ENCODE data around the gene FSTL5.
"Not testable (repeated sequence)": the region's sequence is repeated elsewhere in the genome, so short reads cannot be mapped to it uniquely, and the experiment has no call there.

The FSTL5 gene

DNA sequence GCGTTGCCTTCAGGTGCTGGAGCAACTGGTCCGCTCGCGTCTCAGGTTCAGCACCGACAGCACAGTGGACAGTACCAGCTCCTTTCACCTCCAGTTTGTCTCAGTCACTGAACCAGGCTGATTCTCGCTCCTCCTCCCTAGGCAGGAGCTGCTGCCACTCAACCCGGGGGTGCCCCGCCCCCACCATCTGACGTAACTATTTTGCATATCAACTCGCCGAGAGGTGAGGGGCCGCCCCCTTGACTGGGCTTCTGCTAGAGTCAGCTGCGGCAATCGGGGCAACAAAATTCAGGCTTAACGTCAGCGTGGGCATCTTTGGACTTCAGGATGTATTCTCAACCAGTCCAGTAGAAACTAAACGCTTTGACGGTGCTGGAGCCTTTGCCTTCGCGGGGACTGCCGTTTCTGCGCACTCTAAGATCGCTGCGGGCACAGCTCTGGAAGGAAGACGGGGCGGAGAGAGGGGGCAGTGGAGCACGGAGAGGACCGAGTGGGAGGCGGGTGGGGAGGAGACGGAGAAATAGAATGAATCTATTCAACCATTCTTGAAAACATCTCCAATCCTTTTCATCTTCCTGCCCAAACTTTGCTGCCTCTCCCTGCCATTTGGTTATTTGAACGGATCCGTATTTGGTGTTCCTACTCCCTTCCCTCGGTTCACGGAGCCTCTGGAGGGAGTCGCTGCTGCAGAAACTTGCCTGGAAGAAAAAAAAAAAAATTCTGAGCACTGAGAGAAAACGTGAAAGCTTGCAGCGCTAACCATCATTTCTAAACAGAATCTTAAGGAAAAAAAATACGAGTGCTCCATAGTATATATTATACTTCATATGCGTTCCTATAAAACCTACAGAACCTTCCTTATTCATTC lies at the start of gene FSTL5:
FSTL5 (minus strand) TSS at position 109 of the 868 bp plus-strand sequence. CDS start 52,604 bp downstream, outside the sequence.
- no peaks in the 10 kb centered on the region for H3K36me3 ChIP-seq (ENCODE audit: low read length)
- no peaks in the 10 kb centered on the region for H3K9me2 ChIP-seq (replicated peaks; ENCODE audit: insufficient read depth, low read length)
- TF ChIP-seq, protein P1, sequence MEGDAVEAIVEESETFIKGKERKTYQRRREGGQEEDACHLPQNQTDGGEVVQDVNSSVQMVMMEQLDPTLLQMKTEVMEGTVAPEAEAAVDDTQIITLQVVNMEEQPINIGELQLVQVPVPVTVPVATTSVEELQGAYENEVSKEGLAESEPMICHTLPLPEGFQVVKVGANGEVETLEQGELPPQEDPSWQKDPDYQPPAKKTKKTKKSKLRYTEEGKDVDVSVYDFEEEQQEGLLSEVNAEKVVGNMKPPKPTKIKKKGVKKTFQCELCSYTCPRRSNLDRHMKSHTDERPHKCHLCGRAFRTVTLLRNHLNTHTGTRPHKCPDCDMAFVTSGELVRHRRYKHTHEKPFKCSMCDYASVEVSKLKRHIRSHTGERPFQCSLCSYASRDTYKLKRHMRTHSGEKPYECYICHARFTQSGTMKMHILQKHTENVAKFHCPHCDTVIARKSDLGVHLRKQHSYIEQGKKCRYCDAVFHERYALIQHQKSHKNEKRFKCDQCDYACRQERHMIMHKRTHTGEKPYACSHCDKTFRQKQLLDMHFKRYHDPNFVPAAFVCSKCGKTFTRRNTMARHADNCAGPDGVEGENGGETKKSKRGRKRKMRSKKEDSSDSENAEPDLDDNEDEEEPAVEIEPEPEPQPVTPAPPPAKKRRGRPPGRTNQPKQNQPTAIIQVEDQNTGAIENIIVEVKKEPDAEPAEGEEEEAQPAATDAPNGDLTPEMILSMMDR (IDR thresholded peaks at IDR 0.05; ENCODE audit: insufficient read depth, low read length, poor library complexity, severe bottlenecking): no peak
- no peak for TF ChIP-seq EZH2phosphoT487 (conservative IDR thresholded peaks at IDR 0.05; ENCODE audit: low read length)
- H4K20me1 ChIP-seq (ENCODE audit: low read depth, low read length): no peaks in the 10 kb centered on the region
- H3K9ac ChIP-seq (ENCODE audit: low read length): no peak within 1 kb of the TSS
- H3F3A ChIP-seq (ENCODE audit: insufficient read depth): no peaks in the 10 kb centered on the region
- no peak within 1 kb of the TSS for H3K4me2 ChIP-seq (ENCODE audit: low read depth, low read length, poor library complexity, severe bottlenecking)
- no peak within 1 kb of the TSS for H3K27ac ChIP-seq (ENCODE audit: low read depth, low read length)
- H3K79me2 ChIP-seq (ENCODE audit: insufficient read depth, low read length): no peaks in the 10 kb centered on the region
- no peaks in the 10 kb centered on the region for H3K27me3 ChIP-seq (ENCODE audit: low read length)
- H3K9me3 ChIP-seq (ENCODE audit: insufficient read depth, low read length): no peaks in the 10 kb centered on the region
- no peak within 1 kb of the TSS for H3K4me3 ChIP-seq (ENCODE audit: insufficient read depth, low read length, poor library complexity, severe bottlenecking)
- H2AFZ ChIP-seq (ENCODE audit: low read depth, low read length, severe bottlenecking): no peak within 1 kb of the TSS

DNA sequence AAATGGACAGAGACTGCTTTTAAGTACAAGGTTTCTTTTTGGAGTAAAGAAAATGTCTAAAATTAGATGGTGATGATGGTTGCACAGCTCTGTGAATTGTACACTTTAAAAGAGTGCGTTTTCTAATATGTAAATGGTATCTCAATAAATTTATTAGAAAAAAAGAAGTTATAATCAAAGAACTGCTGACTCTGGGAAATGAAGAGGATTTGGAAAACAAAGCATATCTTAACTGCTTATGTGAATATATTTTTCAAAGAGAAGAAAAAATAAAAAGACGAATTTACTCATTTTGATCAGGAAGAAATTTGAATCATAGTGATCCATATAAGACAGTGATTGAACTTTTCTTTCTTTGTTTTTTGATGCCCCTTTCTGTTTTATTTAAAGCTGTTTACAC lies 45.9 kb upstream of the FSTL5 start:
- Histone ChIP-seq H3K36me3 (ENCODE audit: low read length) (no peaks in the 10 kb centered on the region), H3F3A (ENCODE audit: insufficient read depth) (no peaks in the 10 kb centered on the region), H3K27ac (ENCODE audit: low read depth, low read length) (no peak overlapping the region), H3K4me2 (ENCODE audit: low read depth, low read length, poor library complexity, severe bottlenecking) (no peak overlapping the region), H3K79me2 (ENCODE audit: insufficient read depth, low read length) (no peaks in the 10 kb centered on the region), H3K9ac (ENCODE audit: low read length) (no peak overlapping the region), H3K9me3 (ENCODE audit: insufficient read depth, low read length) (no peaks in the 10 kb centered on the region), H4K20me1 (ENCODE audit: low read depth, low read length) (no peaks in the 10 kb centered on the region), H2AFZ (ENCODE audit: low read depth, low read length, severe bottlenecking) (no peak overlapping the region), H3K27me3 (ENCODE audit: low read length) (no peaks in the 10 kb centered on the region), H3K4me3 (ENCODE audit: insufficient read depth, low read length, poor library complexity, severe bottlenecking) (no peak overlapping the region), H3K9me2 (replicated peaks; ENCODE audit: insufficient read depth, low read length) (no peaks in the 10 kb centered on the region)
- TF ChIP-seq, protein P1 (IDR thresholded peaks at IDR 0.05; ENCODE audit: insufficient read depth, low read length, poor library complexity, severe bottlenecking): no peak
- TF ChIP-seq EZH2phosphoT487 (conservative IDR thresholded peaks at IDR 0.05; ENCODE audit: low read length): no peak

DNA sequence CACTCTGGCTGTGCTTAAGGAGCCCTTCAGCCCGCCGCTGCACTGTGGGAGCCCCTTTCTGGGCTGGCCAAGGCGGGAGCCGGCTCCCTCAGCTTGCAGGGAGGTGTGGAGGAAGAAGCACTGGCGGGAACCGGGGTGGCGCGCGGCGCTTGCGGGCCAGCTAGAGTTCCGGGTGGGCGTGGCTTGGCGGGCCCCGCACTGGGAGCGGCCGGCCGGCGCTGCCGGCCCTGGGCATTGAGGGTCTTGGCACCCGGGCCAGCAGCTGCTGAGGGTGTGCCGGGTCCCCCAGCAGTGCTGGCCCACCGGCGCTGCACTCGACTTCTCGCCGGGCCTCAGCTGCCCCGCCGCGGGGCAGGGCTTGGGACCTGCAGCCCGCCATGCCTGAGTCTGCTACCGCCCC lies 39.7 kb upstream of the FSTL5 start:
- not testable (repeated sequence) for H3K9me3 ChIP-seq (ENCODE audit: insufficient read depth, low read length); H3K4me2 ChIP-seq (ENCODE audit: low read depth, low read length, poor library complexity, severe bottlenecking); H3K9me2 ChIP-seq (replicated peaks; ENCODE audit: insufficient read depth, low read length); H3K36me3 ChIP-seq (ENCODE audit: low read length); H3K27me3 ChIP-seq (ENCODE audit: low read length); H3K79me2 ChIP-seq (ENCODE audit: insufficient read depth, low read length); H2AFZ ChIP-seq (ENCODE audit: low read depth, low read length, severe bottlenecking); H3K9ac ChIP-seq (ENCODE audit: low read length); H3K27ac ChIP-seq (ENCODE audit: low read depth, low read length); H3K4me3 ChIP-seq (ENCODE audit: insufficient read depth, low read length, poor library complexity, severe bottlenecking); H4K20me1 ChIP-seq (ENCODE audit: low read depth, low read length); H3F3A ChIP-seq (ENCODE audit: insufficient read depth)

DNA sequence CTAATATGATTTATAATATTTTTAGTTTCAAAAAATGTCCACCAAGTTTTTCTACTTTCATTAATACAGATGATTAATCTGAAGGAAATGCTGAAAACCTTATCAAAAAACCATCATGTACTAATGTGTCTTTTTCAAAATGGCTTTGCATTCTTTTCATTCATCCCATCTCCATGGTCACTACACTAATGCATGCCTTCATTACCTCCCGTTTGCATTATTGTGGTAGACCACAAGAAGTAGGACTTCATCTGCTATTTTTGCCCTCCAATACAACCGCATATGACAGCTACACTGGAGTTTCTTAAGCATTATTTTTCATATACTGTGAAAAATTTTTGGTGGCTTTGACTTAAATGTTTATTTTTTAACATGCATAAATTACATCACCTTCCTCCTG lies 37.9 kb upstream of the FSTL5 start:
- TF ChIP-seq, protein P1 (IDR thresholded peaks at IDR 0.05; ENCODE audit: insufficient read depth, low read length, poor library complexity, severe bottlenecking): no peak
- TF ChIP-seq EZH2phosphoT487 (conservative IDR thresholded peaks at IDR 0.05; ENCODE audit: low read length): no peak
- no peak overlapping the region for H3K27ac ChIP-seq (ENCODE audit: low read depth, low read length)

More for the DNA sequence above, 37.9 kb upstream of the FSTL5 start:
- Histone ChIP-seq H3K36me3 (ENCODE audit: low read length) (no peaks in the 10 kb centered on the region), H3K79me2 (ENCODE audit: insufficient read depth, low read length) (no peaks in the 10 kb centered on the region), H3K4me3 (ENCODE audit: insufficient read depth, low read length, poor library complexity, severe bottlenecking) (no peak overlapping the region), H2AFZ (ENCODE audit: low read depth, low read length, severe bottlenecking) (no peak overlapping the region), H3F3A (ENCODE audit: insufficient read depth) (no peaks in the 10 kb centered on the region), H4K20me1 (ENCODE audit: low read depth, low read length) (no peaks in the 10 kb centered on the region), H3K9ac (ENCODE audit: low read length) (no peak overlapping the region), H3K9me3 (ENCODE audit: insufficient read depth, low read length) (no peaks in the 10 kb centered on the region), H3K9me2 (replicated peaks; ENCODE audit: insufficient read depth, low read length) (no peaks in the 10 kb centered on the region), H3K27me3 (ENCODE audit: low read length) (no peaks in the 10 kb centered on the region), H3K4me2 (ENCODE audit: low read depth, low read length, poor library complexity, severe bottlenecking) (no peak overlapping the region)

All from SU-DHL-6 (cell line).